GM23248 (cell line): ENCODE results near the gene CPNE5.

Experiments used
- EZH2 ChIP-seq: fragments of 200-600 bp; sonication (generic); IDR thresholded peaks from 2 replicates; pipeline ENCODE4 v1.6.1; 2018; ENCODE audit warnings: antibody characterized with exemption, mild to moderate bottlenecking; ENCODE audit not compliant: insufficient read depth, poor library complexity, severe bottlenecking
- EZH2phosphoT487 ChIP-seq: fragments of 200-600 bp; sonication (generic); IDR thresholded peaks from 2 replicates; pipeline ENCODE4 v1.6.1; 2018; ENCODE audit warnings: antibody characterized with exemption, moderate library complexity, mild to moderate bottlenecking, low read depth; ENCODE audit not compliant: insufficient read depth

- no peak for TF ChIP-seq EZH2phosphoT487
- no peak for TF ChIP-seq EZH2
Observed at GRCh38 chr6:36702656-36703055, 136.6 kb downstream of the CPNE5 start.
